ENCODE results near the gene FOXB1. TPM values are rescaled to one million over a fixed set of nuclear protein-coding genes. Genes with fewer than 3 reads are reported as not detected.

Gene FOXB1
- total and polyA plus RNA-seq, 2 donors (not counting 1 experiment from before 2014, with no cell fraction given) = not detected

- no peaks in the 10 kb centered on the region for H3K9me3 ChIP-seq (ENCODE audit: control extremely low read depth in 1 of 3, control insufficient read depth in 2 of 3, insufficient read depth in 1 of 3, low read length in 2 of 3)
- POLR2A ChIA-PET = no interaction called here
- no peak overlapping the region for H3K27ac Mint-ChIP-seq
- DNase-seq (no peak), ATAC-seq (ENCODE audit: low read depth) (no peak)
- no peak overlapping the region for H3K27ac ChIP-seq (ENCODE audit: low read length in 2 of 2)
- no peak overlapping the region for H3K4me3 ChIP-seq (ENCODE audit: control extremely low read depth in 1 of 5, extremely low read depth in 1 of 5, insufficient read depth in 1 of 5, low read depth in 2 of 5, low read length in 4 of 5)
- no peak overlapping the region for H2AFZ ChIP-seq (ENCODE audit: insufficient read depth, low read depth, low read length, poor library complexity, severe bottlenecking)
- TF ChIP-seq CTCF (IDR thresholded peaks at IDR 0.05) (no peak), EZH2 (IDR thresholded peaks at IDR 0.05; ENCODE audit: borderline replicate concordance, insufficient read depth, low read depth, low read length, poor library complexity, severe bottlenecking) (no peak)
- 75% methylated on average over 6 of the region's 7 CpGs for WGBS (ENCODE audit: insufficient coverage)
- peaks cover 50% of the 10 kb centered on the region for H3K27me3 Mint-ChIP-seq
- CTCF ChIA-PET = no interaction called here
- intact Hi-C loops (cut with micrococcal nuclease) = no loop called here
- H4K20me1 ChIP-seq (ENCODE audit: control insufficient read depth, insufficient read depth, low read length, poor library complexity, severe bottlenecking) = no peaks in the 10 kb centered on the region
- no peaks in the 10 kb centered on the region for H3K79me2 ChIP-seq (ENCODE audit: control insufficient read depth, insufficient read depth, low read length)
- no peak overlapping the region for H3K4me2 ChIP-seq (replicated peaks; ENCODE audit: low read depth, low read length, poor library complexity, severe bottlenecking)
- H3K4me3 Mint-ChIP-seq = no peak overlapping the region
- H3K36me3 ChIP-seq (replicated peaks in 1 of 2; ENCODE audit: control extremely low read depth in 1 of 2, control insufficient read depth in 1 of 2, extremely low read depth in 1 of 2, insufficient read depth in 2 of 2, low read length in 1 of 2) = no peaks in the 10 kb centered on the region
- H3K4me1 ChIP-seq (ENCODE audit: control insufficient read depth in 2 of 2, insufficient read depth in 2 of 2, low read length in 2 of 2) = no peaks in the 10 kb centered on the region
- H3K9ac ChIP-seq (ENCODE audit: low read length) = no peak overlapping the region
- no peaks in the 10 kb centered on the region for H3K4me1 Mint-ChIP-seq
- peaks cover 0 to 16% (median 3%) of the 10 kb centered on the region in 4 experiments for H3K27me3 ChIP-seq (replicated peaks in 1 of 4; ENCODE audit: control extremely low read depth in 1 of 4, control insufficient read depth in 3 of 4, insufficient read depth in 4 of 4, low read length in 3 of 4)
- H3K9me3 Mint-ChIP-seq (ENCODE audit: insufficient read depth) = no peaks in the 10 kb centered on the region
These were observed 17.7 kb downstream of the FOXB1 start for GRCh38 chr15:60021589-60022378.

- 100% methylated on average over 1 of the region's 3 CpGs for WGBS (ENCODE audit: insufficient coverage)
- H3K9me3 ChIP-seq (ENCODE audit: control extremely low read depth in 1 of 3, control insufficient read depth in 2 of 3, insufficient read depth in 1 of 3, low read length in 2 of 3) = no peaks in the 10 kb centered on the region
- no peaks in the 10 kb centered on the region for H4K20me1 ChIP-seq (ENCODE audit: control insufficient read depth, insufficient read depth, low read length, poor library complexity, severe bottlenecking)
- no peak overlapping the region for H3K9ac ChIP-seq (ENCODE audit: low read length)
- ChIA-PET POLR2A (no interaction called here), CTCF (no interaction called here)
- no peaks in the 10 kb centered on the region for H3K79me2 ChIP-seq (ENCODE audit: control insufficient read depth, insufficient read depth, low read length)
- H2AFZ ChIP-seq (ENCODE audit: insufficient read depth, low read depth, low read length, poor library complexity, severe bottlenecking) = no peak overlapping the region
- H3K27me3 ChIP-seq (replicated peaks in 1 of 4; ENCODE audit: control extremely low read depth in 1 of 4, control insufficient read depth in 3 of 4, insufficient read depth in 4 of 4, low read length in 3 of 4) = peaks cover 0 to 16% (median 3%) of the 10 kb centered on the region in 4 experiments
- no peaks in the 10 kb centered on the region for H3K4me1 ChIP-seq (ENCODE audit: control insufficient read depth in 2 of 2, insufficient read depth in 2 of 2, low read length in 2 of 2)
- Mint-ChIP-seq H3K4me1 (no peaks in the 10 kb centered on the region), H3K9me3 (ENCODE audit: insufficient read depth) (no peaks in the 10 kb centered on the region), H3K4me3 (no peak overlapping the region), H3K27me3 (peaks cover 53% of the 10 kb centered on the region), H3K27ac (no peak overlapping the region)
- no peak overlapping the region for H3K4me2 ChIP-seq (replicated peaks; ENCODE audit: low read depth, low read length, poor library complexity, severe bottlenecking)
- H3K36me3 ChIP-seq (replicated peaks in 1 of 2; ENCODE audit: control extremely low read depth in 1 of 2, control insufficient read depth in 1 of 2, extremely low read depth in 1 of 2, insufficient read depth in 2 of 2, low read length in 1 of 2) = no peaks in the 10 kb centered on the region
- DNase-seq (no peak), ATAC-seq (ENCODE audit: low read depth) (no peak)
- no peak for TF ChIP-seq CTCF (IDR thresholded peaks at IDR 0.05)
- no peak for TF ChIP-seq EZH2 (IDR thresholded peaks at IDR 0.05; ENCODE audit: borderline replicate concordance, insufficient read depth, low read depth, low read length, poor library complexity, severe bottlenecking)
- H3K27ac ChIP-seq (ENCODE audit: low read length in 2 of 2) = no peak overlapping the region
- H3K4me3 ChIP-seq (ENCODE audit: control extremely low read depth in 1 of 5, extremely low read depth in 1 of 5, insufficient read depth in 1 of 5, low read depth in 2 of 5, low read length in 4 of 5) = no peak overlapping the region
- intact Hi-C loops (cut with micrococcal nuclease) = no loop called here
These were observed 18.2 kb downstream of the FOXB1 start for GRCh38 chr15:60022379-60022741.
